WERI-Rb-1 (cell line): ENCODE data around the gene STIMATE.

Experiments
- DNase-seq: peaks from one replicate; pipeline ENCODE4 v3.0.0-alpha.2; 2020
- H3K27ac ChIP-seq: fragments of 250-450 bp; sonication (Bioruptor Pico); 2 replicates; pipeline ENCODE4 v1.5.1; 2020; ENCODE audit warnings: mild to moderate bottlenecking, moderate library complexity
- H3K27me3 ChIP-seq: fragments of 250-450 bp; sonication (Bioruptor Pico); 2 replicates; pipeline ENCODE4 v1.5.1; 2021; ENCODE audit warnings: mild to moderate bottlenecking, low read depth, moderate library complexity; ENCODE audit not compliant: insufficient read depth, severe bottlenecking
- H3K36me3 ChIP-seq: fragments of 250-450 bp; sonication (Bioruptor Pico); 2 replicates; pipeline ENCODE4 v1.5.1; 2020; ENCODE audit warnings: mild to moderate bottlenecking, moderate library complexity
- H3K4me3 ChIP-seq: 2 replicates; pipeline ENCODE4 v1.5.1; 2011; ENCODE audit warnings: low read depth, mild to moderate bottlenecking, control low read depth, low read length
- H3K9me3 ChIP-seq: fragments of 250-450 bp; sonication (Bioruptor Pico); 2 replicates; pipeline ENCODE4 v1.5.1; 2021; ENCODE audit warnings: mild to moderate bottlenecking, moderate library complexity; ENCODE audit not compliant: severe bottlenecking
- CTCF ChIP-seq: IDR thresholded peaks from 2 replicates; pipeline ENCODE4 v1.5.1; 2011; ENCODE audit warnings: low read depth, mild to moderate bottlenecking, control low read depth, inconsistent platforms, low read length

STIMATE gene

GRCh38 chr3:52930748-52931147 is 33.4 kb upstream of the STIMATE start:
- no peak for TF ChIP-seq CTCF
- no peak overlapping the region for H3K27ac ChIP-seq
- DNase-seq: no peak
- peaks cover 26% of the 10 kb centered on the region for H3K36me3 ChIP-seq
- no peaks in the 10 kb centered on the region for H3K27me3 ChIP-seq
- H3K9me3 ChIP-seq: no peaks in the 10 kb centered on the region
- H3K4me3 ChIP-seq: no peak overlapping the region

GRCh38 chr3:52926554-52926953 is 29.2 kb upstream of the STIMATE start:
- Histone ChIP-seq H3K36me3 (peaks cover 27% of the 10 kb centered on the region), H3K27me3 (no peaks in the 10 kb centered on the region), H3K4me3 (no peak overlapping the region), H3K27ac (no peak overlapping the region), H3K9me3 (no peaks in the 10 kb centered on the region)
- no peak for DNase-seq
- TF ChIP-seq CTCF: no peak

GRCh38 chr3:52925405-52926313 is 28.3 kb upstream of the STIMATE start:
- Histone ChIP-seq H3K27ac (no peak overlapping the region), H3K4me3 (no peak overlapping the region), H3K27me3 (no peaks in the 10 kb centered on the region), H3K9me3 (no peaks in the 10 kb centered on the region), H3K36me3 (peaks cover 33% of the 10 kb centered on the region)
- DNase-seq: no peak
- no peak for TF ChIP-seq CTCF

GRCh38 chr3:52923963-52924362 is 26.6 kb upstream of the STIMATE start:
- Histone ChIP-seq H3K36me3 (peaks cover 36% of the 10 kb centered on the region), H3K27ac (no peak overlapping the region), H3K27me3 (no peaks in the 10 kb centered on the region), H3K4me3 (no peak overlapping the region), H3K9me3 (no peaks in the 10 kb centered on the region)
- DNase-seq: no peak
- TF ChIP-seq CTCF: no peak

GRCh38 chr3:52920841-52921240 is 23.5 kb upstream of the STIMATE start:
- no peaks in the 10 kb centered on the region for H3K27me3 ChIP-seq
- no peaks in the 10 kb centered on the region for H3K9me3 ChIP-seq
- peaks cover 45% of the 10 kb centered on the region for H3K36me3 ChIP-seq
- TF ChIP-seq CTCF: no peak
- no peak overlapping the region for H3K27ac ChIP-seq
- no peak for DNase-seq
- H3K4me3 ChIP-seq: no peak overlapping the region
